SK-N-SH treated with all-trans-retinoic acid at 6 μM for 48 hours (cell line): ENCODE data around the gene CCDC197.

Experiments
- ATAC-seq: fragments of 200-7000 bp; cut with Tn5 transposase; 3 replicates; pipeline ENCODE4 v1.9.1; 2020; ENCODE audit warnings: mild to moderate bottlenecking, moderate library complexity
- ARNTL ChIP-seq: fragments of 450-650 bp; formaldehyde crosslinking; IDR thresholded peaks from 2 replicates; pipeline ENCODE4 v1.5.0; 2020; ENCODE audit warnings: low read depth, mild to moderate bottlenecking, moderate library complexity, borderline replicate concordance
- BACH2 ChIP-seq: fragments of 250-450 bp; sonication (Bioruptor Pico); IDR thresholded peaks from 2 replicates; pipeline ENCODE4 v1.9.0; 2021; ENCODE audit warnings: mild to moderate bottlenecking, borderline replicate concordance
- ESRRG ChIP-seq: fragments of 250-450 bp; sonication (Bioruptor Pico); IDR thresholded peaks from 2 replicates; pipeline ENCODE4 v1.6.1; 2021; ENCODE audit warnings: mild to moderate bottlenecking
- GLIS3 ChIP-seq: fragments of 250-450 bp; sonication (Bioruptor Pico); IDR thresholded peaks from 2 replicates; pipeline ENCODE4 v1.5.0; 2020; ENCODE audit warnings: mild to moderate bottlenecking, moderate library complexity
- OSR1 ChIP-seq: fragments of 250-450 bp; sonication (Bioruptor Pico); IDR thresholded peaks from 2 replicates; pipeline ENCODE4 v1.8.0; 2022; ENCODE audit warnings: moderate library complexity, mild to moderate bottlenecking, inconsistent platforms
- PPARA ChIP-seq: fragments of 250-450 bp; sonication (Bioruptor Pico); IDR thresholded peaks from 2 replicates; pipeline ENCODE4 v1.5.0; 2020; ENCODE audit warnings: mild to moderate bottlenecking, borderline replicate concordance
- RARB ChIP-seq: fragments of 250-450 bp; sonication (Bioruptor Pico); IDR thresholded peaks from 2 replicates; pipeline ENCODE4 v1.8.0; 2021; ENCODE audit warnings: mild to moderate bottlenecking, moderate library complexity
- SNAI2 ChIP-seq: fragments of 250-450 bp; sonication (Bioruptor Pico); IDR thresholded peaks from 2 replicates; pipeline ENCODE4 v1.5.0; 2020; ENCODE audit warnings: mild to moderate bottlenecking, moderate library complexity
- TCF4 ChIP-seq: fragments of 250-450 bp; sonication (Bioruptor Pico); IDR thresholded peaks from 2 replicates; pipeline ENCODE4 v1.8.0; 2021; ENCODE audit warnings: mild to moderate bottlenecking, moderate library complexity, borderline replicate concordance
- TOX ChIP-seq: fragments of 250-450 bp; sonication (Bioruptor Pico); IDR thresholded peaks from 2 replicates; pipeline ENCODE4 v1.8.0; 2021; ENCODE audit warnings: mild to moderate bottlenecking, moderate library complexity, borderline replicate concordance
- ZFP3 ChIP-seq: fragments of 250-450 bp; sonication (Bioruptor Pico); IDR thresholded peaks from 2 replicates; pipeline ENCODE4 v1.5.0; 2020; ENCODE audit warnings: mild to moderate bottlenecking, moderate library complexity
- ZFP30 ChIP-seq: fragments of 450-650 bp; formaldehyde crosslinking; IDR thresholded peaks from 2 replicates; pipeline ENCODE4 v1.5.0; 2022; ENCODE audit warnings: mild to moderate bottlenecking, moderate library complexity
- ZNF565 ChIP-seq: fragments of 450-650 bp; formaldehyde crosslinking; conservative IDR thresholded peaks from 2 replicates; pipeline ENCODE4 v1.5.0; 2020; ENCODE audit warnings: low read depth, mild to moderate bottlenecking, moderate library complexity
- ZNF70 ChIP-seq: fragments of 450-650 bp; formaldehyde crosslinking; IDR thresholded peaks from 2 replicates; pipeline ENCODE4 v1.5.0; 2020; ENCODE audit warnings: mild to moderate bottlenecking, moderate library complexity
- ZNF8 ChIP-seq: fragments of 450-650 bp; formaldehyde crosslinking; IDR thresholded peaks from 2 replicates; pipeline ENCODE4 v1.5.0; 2020; ENCODE audit warnings: mild to moderate bottlenecking, moderate library complexity
- TF ChIP-seq, protein P1 (sequence below): fragments of 250-450 bp; sonication (Bioruptor Pico); IDR thresholded peaks from 2 replicates; pipeline ENCODE4 v1.5.0; 2020; ENCODE audit warnings: mild to moderate bottlenecking, moderate library complexity
- TF ChIP-seq, protein P2 (sequence below): fragments of 250-450 bp; sonication (Bioruptor Pico); IDR thresholded peaks from 2 replicates; pipeline ENCODE4 v1.8.0; 2020; ENCODE audit warnings: mild to moderate bottlenecking, moderate library complexity, borderline replicate concordance
- TF ChIP-seq, protein P3 (sequence below): fragments of 250-450 bp; sonication (Bioruptor Pico); IDR thresholded peaks from 2 replicates; pipeline ENCODE4 v1.5.1; 2020; ENCODE audit warnings: low read depth, mild to moderate bottlenecking, moderate library complexity
- TF ChIP-seq, protein P4 (sequence below): fragments of 250-450 bp; sonication (Bioruptor Pico); IDR thresholded peaks from 2 replicates; pipeline ENCODE4 v1.5.1; 2021; ENCODE audit warnings: mild to moderate bottlenecking, moderate library complexity

The CCDC197 gene

DNA sequence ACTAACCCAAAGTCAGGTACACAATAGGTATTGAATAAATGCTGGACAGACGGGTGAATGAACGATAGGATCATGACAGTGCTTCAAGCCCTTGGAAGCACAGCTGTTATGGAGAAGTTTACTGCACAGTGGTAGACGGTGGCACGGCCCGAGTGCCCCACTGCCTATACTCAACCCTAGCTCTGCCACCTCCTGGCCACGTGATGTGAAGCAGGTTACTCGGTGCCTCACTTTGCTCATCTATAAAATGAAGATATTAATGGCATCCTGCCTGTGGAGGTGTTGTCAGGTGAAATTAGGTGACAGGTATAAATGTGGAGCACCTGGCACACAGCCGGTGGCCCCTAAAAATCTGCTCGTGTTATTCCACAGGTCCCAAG is 26.5 kb upstream of the CCDC197 start:
- no peak for TF ChIP-seq PPARA (CRISPR knock-in tag)
- TF ChIP-seq, protein P1, sequence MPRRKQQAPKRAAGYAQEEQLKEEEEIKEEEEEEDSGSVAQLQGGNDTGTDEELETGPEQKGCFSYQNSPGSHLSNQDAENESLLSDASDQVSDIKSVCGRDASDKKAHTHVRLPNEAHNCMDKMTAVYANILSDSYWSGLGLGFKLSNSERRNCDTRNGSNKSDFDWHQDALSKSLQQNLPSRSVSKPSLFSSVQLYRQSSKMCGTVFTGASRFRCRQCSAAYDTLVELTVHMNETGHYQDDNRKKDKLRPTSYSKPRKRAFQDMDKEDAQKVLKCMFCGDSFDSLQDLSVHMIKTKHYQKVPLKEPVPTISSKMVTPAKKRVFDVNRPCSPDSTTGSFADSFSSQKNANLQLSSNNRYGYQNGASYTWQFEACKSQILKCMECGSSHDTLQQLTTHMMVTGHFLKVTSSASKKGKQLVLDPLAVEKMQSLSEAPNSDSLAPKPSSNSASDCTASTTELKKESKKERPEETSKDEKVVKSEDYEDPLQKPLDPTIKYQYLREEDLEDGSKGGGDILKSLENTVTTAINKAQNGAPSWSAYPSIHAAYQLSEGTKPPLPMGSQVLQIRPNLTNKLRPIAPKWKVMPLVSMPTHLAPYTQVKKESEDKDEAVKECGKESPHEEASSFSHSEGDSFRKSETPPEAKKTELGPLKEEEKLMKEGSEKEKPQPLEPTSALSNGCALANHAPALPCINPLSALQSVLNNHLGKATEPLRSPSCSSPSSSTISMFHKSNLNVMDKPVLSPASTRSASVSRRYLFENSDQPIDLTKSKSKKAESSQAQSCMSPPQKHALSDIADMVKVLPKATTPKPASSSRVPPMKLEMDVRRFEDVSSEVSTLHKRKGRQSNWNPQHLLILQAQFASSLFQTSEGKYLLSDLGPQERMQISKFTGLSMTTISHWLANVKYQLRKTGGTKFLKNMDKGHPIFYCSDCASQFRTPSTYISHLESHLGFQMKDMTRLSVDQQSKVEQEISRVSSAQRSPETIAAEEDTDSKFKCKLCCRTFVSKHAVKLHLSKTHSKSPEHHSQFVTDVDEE (CRISPR knock-in tag), result no peak
- TF ChIP-seq, protein P2, sequence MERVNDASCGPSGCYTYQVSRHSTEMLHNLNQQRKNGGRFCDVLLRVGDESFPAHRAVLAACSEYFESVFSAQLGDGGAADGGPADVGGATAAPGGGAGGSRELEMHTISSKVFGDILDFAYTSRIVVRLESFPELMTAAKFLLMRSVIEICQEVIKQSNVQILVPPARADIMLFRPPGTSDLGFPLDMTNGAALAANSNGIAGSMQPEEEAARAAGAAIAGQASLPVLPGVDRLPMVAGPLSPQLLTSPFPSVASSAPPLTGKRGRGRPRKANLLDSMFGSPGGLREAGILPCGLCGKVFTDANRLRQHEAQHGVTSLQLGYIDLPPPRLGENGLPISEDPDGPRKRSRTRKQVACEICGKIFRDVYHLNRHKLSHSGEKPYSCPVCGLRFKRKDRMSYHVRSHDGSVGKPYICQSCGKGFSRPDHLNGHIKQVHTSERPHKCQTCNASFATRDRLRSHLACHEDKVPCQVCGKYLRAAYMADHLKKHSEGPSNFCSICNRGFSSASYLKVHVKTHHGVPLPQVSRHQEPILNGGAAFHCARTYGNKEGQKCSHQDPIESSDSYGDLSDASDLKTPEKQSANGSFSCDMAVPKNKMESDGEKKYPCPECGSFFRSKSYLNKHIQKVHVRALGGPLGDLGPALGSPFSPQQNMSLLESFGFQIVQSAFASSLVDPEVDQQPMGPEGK, result no peak
- no peak for TF ChIP-seq BACH2 (CRISPR knock-in tag)
- no peak for TF ChIP-seq TCF4 (CRISPR knock-in tag)
- no peak for TF ChIP-seq GLIS3
- TF ChIP-seq OSR1 (CRISPR knock-in tag), result no peak
- TF ChIP-seq SNAI2, result no peak
- no peak for TF ChIP-seq ZNF565 (CRISPR knock-in tag)
- peak; percentile 82 for ATAC-seq

DNA sequence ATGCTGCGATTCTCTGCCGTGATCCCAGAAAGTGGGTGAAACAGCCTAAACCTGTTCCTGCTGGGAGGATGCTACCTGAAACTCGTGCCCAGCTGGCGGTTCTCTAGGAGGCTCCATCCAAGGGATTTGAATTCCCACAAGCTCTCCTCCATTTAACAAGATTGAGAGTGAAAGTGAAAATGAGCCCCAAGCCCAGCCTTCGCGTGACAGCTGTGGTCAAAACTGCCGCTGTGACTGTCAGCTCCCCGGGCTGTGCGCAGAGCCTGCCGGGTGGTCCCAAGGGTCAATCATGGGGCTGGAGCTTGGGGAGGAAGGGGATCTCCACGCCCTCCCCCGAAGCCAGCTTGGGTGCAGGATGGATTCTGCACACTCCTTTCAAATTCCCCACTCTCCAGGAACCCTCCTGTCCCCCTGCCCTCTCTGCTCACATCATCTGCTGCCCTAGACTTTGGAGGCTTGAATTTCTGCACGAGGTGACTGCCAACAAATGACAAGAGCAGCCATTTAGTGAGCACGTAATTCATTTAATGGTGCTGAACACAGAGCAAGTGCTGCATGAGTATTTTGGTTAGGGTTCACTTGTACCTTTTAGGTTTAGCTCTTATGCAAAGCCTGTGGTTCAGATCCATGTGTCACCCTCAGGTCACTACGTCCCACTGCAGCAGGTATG is 26.0 kb upstream of the CCDC197 start:
- TF ChIP-seq ZFP30 (CRISPR knock-in tag), result no peak
- TF ChIP-seq, protein P2, result no peak
- TF ChIP-seq TCF4 (CRISPR knock-in tag), result no peak
- TF ChIP-seq ESRRG, result no peak
- TF ChIP-seq ZNF70, result no peak
- no peak for TF ChIP-seq ZFP3
- no peak for TF ChIP-seq GLIS3
- no peak for TF ChIP-seq BACH2 (CRISPR knock-in tag)
- TF ChIP-seq, protein P3, sequence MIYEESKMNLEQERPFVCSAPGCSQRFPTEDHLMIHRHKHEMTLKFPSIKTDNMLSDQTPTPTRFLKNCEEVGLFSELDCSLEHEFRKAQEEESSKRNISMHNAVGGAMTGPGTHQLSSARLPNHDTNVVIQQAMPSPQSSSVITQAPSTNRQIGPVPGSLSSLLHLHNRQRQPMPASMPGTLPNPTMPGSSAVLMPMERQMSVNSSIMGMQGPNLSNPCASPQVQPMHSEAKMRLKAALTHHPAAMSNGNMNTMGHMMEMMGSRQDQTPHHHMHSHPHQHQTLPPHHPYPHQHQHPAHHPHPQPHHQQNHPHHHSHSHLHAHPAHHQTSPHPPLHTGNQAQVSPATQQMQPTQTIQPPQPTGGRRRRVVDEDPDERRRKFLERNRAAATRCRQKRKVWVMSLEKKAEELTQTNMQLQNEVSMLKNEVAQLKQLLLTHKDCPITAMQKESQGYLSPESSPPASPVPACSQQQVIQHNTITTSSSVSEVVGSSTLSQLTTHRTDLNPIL (CRISPR knock-in tag), result no peak
- TF ChIP-seq, protein P1 (CRISPR knock-in tag), result no peak
- TF ChIP-seq, protein P4, sequence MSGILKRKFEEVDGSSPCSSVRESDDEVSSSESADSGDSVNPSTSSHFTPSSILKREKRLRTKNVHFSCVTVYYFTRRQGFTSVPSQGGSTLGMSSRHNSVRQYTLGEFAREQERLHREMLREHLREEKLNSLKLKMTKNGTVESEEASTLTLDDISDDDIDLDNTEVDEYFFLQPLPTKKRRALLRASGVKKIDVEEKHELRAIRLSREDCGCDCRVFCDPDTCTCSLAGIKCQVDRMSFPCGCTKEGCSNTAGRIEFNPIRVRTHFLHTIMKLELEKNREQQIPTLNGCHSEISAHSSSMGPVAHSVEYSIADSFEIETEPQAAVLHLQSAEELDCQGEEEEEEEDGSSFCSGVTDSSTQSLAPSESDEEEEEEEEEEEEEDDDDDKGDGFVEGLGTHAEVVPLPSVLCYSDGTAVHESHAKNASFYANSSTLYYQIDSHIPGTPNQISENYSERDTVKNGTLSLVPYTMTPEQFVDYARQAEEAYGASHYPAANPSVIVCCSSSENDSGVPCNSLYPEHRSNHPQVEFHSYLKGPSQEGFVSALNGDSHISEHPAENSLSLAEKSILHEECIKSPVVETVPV (CRISPR knock-in tag), result no peak
- no peak for TF ChIP-seq RARB (CRISPR knock-in tag)
- no peak for TF ChIP-seq ARNTL (CRISPR knock-in tag)
- no peak for TF ChIP-seq SNAI2
- no peak for TF ChIP-seq ZNF8 (CRISPR knock-in tag)
- TF ChIP-seq OSR1 (CRISPR knock-in tag), result no peak
- TF ChIP-seq TOX (CRISPR knock-in tag), result no peak
- TF ChIP-seq PPARA (CRISPR knock-in tag), result no peak
- TF ChIP-seq ZNF565 (CRISPR knock-in tag), result no peak
- ATAC-seq, result no peak
